Keratinocyte (primary cell): ENCODE measurements around the gene CUTA. TPM values are rescaled to one million over a fixed set of nuclear protein-coding genes. Genes with fewer than 3 reads are reported as not detected.
"Not testable (repeated sequence)": the region's sequence is repeated elsewhere in the genome, so short reads cannot be mapped to it uniquely, and the experiment has no call there.

ENCODE experiments used
- DNase-seq: peaks from one replicate; pipeline ENCODE4 v3.0.0-alpha.2; 2011; ENCODE audit warnings: low read depth, missing footprints, low spot score
- FAIRE-seq: peaks from 2 replicates; lab custom pipeline; 2011; peaks lifted over from hg19 to GRCh38; lab: Jason Lieb, UNC
- H2AFZ ChIP-seq: 2 replicates; pipeline ENCODE4 v1.6.0; 2012; ENCODE audit warnings: low read length, control low read depth, inconsistent platforms; ENCODE audit not compliant: control insufficient read depth
- H3K27ac ChIP-seq: 2 replicates; pipeline ENCODE4 v1.5.1; 2011; ENCODE audit warnings: low read length; ENCODE audit not compliant: control insufficient read depth, insufficient read depth
- H3K27me3 ChIP-seq: 3 replicates; pipeline ENCODE4 v1.6.0; 2011; ENCODE audit warnings: low read length; ENCODE audit not compliant: control insufficient read depth, insufficient read depth; ENCODE audit errors: extremely low read depth
- H3K36me3 ChIP-seq, 2 experiments: 2 replicates in 1 of 2; 3 replicates in 1 of 2; pipeline ENCODE4 v1.5.1; 2011; ENCODE audit warnings: low read length in 2 of 2, mild to moderate bottlenecking in 1 of 2; ENCODE audit not compliant: control insufficient read depth in 2 of 2, insufficient read depth in 2 of 2; ENCODE audit errors: extremely low read depth in 1 of 2
- H3K4me1 ChIP-seq: 3 replicates; pipeline ENCODE4 v1.5.1; 2011; ENCODE audit warnings: low read length; ENCODE audit not compliant: control insufficient read depth, insufficient read depth; ENCODE audit errors: extremely low read depth
- H3K4me2 ChIP-seq: 3 replicates; pipeline ENCODE4 v1.6.0; 2011; ENCODE audit warnings: low read depth, low read length; ENCODE audit not compliant: control insufficient read depth, insufficient read depth; ENCODE audit errors: extremely low read depth
- H3K4me3 ChIP-seq, 3 experiments: fragments of 200-600 bp in 1 of 3; sonication (generic) in 1 of 3; 2 replicates in 2 of 3; 3 replicates in 1 of 3; pipeline ENCODE4 v1.5.1; 2011 to 2016; ENCODE audit warnings: low read length in 3 of 3, mild to moderate bottlenecking in 3 of 3, control low read depth in 2 of 3, inconsistent platforms in 1 of 3, low read depth in 1 of 3, mixed read lengths in 1 of 3, mixed run types in 1 of 3, moderate library complexity in 1 of 3; ENCODE audit not compliant: control insufficient read depth in 2 of 3, insufficient read depth in 2 of 3; ENCODE audit errors: extremely low read depth in 1 of 3
- H3K79me2 ChIP-seq: 2 replicates; pipeline ENCODE4 v1.6.0; 2012; ENCODE audit warnings: low read length; ENCODE audit not compliant: control insufficient read depth, insufficient read depth
- H3K9ac ChIP-seq: 3 replicates; pipeline ENCODE4 v1.6.0; 2011; ENCODE audit warnings: low read length; ENCODE audit not compliant: control insufficient read depth, insufficient read depth; ENCODE audit errors: extremely low read depth
- H3K9me1 ChIP-seq: 3 replicates; pipeline ENCODE4 v1.6.0; 2011; ENCODE audit warnings: low read length; ENCODE audit not compliant: control insufficient read depth, insufficient read depth; ENCODE audit errors: extremely low read depth
- H3K9me3 ChIP-seq: 2 replicates; pipeline ENCODE4 v1.5.1; 2012; ENCODE audit warnings: low read depth, low read length; ENCODE audit not compliant: control insufficient read depth
- H4K20me1 ChIP-seq: 3 replicates; pipeline ENCODE4 v1.6.0; 2011; ENCODE audit warnings: low read length; ENCODE audit not compliant: control insufficient read depth, insufficient read depth; ENCODE audit errors: extremely low read depth
- CTCF ChIP-seq, 3 experiments: IDR thresholded peaks in 1 of 3; conservative IDR thresholded peaks in 1 of 3; optimal IDR thresholded peaks in 1 of 3; 2 replicates in 2 of 3; 3 replicates in 1 of 3; pipeline versions ENCODE3 to v1.5.1; 2011; ENCODE audit warnings: low read length in 3 of 3, mild to moderate bottlenecking in 3 of 3, moderate library complexity in 2 of 3, control low read depth in 1 of 3, inconsistent platforms in 1 of 3; ENCODE audit not compliant: insufficient read depth in 2 of 3; ENCODE audit errors: extremely low read depth in 1 of 3
- EZH2 ChIP-seq: IDR thresholded peaks from one replicate; pipeline ENCODE4 v1.6.1; 2012; ENCODE audit warnings: inconsistent platforms, mild to moderate bottlenecking, low read length, moderate library complexity
- dilution Hi-C: fragments of 300-500 bp; cut with MboI; formaldehyde crosslinking; loops from one replicate; pipeline ENCODE4 v1.7.0; 2020; ENCODE audit warnings: low sequenced_read_pairs; ENCODE audit not compliant: extremely low pct_ligation_motif_present
- polyA plus RNA-seq, 5 experiments: library from polyadenylated mRNA; depleted of rRNA in 3 of 5; stranded (reverse) in 3 of 5; stranded (forward) in 1 of 5; unstranded in 1 of 5; fragments of >200 nt; gene quantifications; 1 replicate in 1 of 5; 2 replicates in 3 of 5; 3 replicates in 1 of 5; pipeline versions ENCODE4 v1.2.1 to v1.2.3, GENCODE V29; 2011 to 2012; ENCODE audit warnings: missing spikeins in 2 of 5, low read depth in 1 of 5, low replicate concordance in 1 of 5

Gene CUTA
- polyA plus RNA-seq, 1 donor (not counting 4 experiments of a cell fraction or from before 2014, with no cell fraction given), result 178 TPM

GRCh38 chr6:33383427-33384185 lies 34.3 kb downstream of the CUTA start:
- H3K36me3 ChIP-seq, result no peaks in the 10 kb centered on the region
- H3K4me3 ChIP-seq, result no peak overlapping the region
- no peaks in the 10 kb centered on the region for H3K4me1 ChIP-seq
- dilution Hi-C loops, result no loop called here
- no peak overlapping the region for H3K4me2 ChIP-seq
- no peaks in the 10 kb centered on the region for H3K79me2 ChIP-seq
- no peaks in the 10 kb centered on the region for H3K9me3 ChIP-seq
- no peak overlapping the region for H2AFZ ChIP-seq
- H3K9me1 ChIP-seq, result no peaks in the 10 kb centered on the region
- FAIRE-seq, result no peak
- no peak overlapping the region for H3K27ac ChIP-seq
- TF ChIP-seq EZH2 (no peak), CTCF (optimal IDR thresholded peaks at IDR 0.05 in 1 of 3, IDR thresholded peaks at IDR 0.05 in 1 of 3, conservative IDR thresholded peaks at IDR 0.05 in 1 of 3; ENCODE audit: extremely low read depth in 1 of 3, insufficient read depth in 2 of 3, low read length in 3 of 3) (no peak)
- no peaks in the 10 kb centered on the region for H4K20me1 ChIP-seq
- DNase-seq, result no peak
- H3K9ac ChIP-seq, result no peak overlapping the region
- no peaks in the 10 kb centered on the region for H3K27me3 ChIP-seq

- FAIRE-seq, result no peak
- Histone ChIP-seq H3K9me1 (no peaks in the 10 kb centered on the region), H4K20me1 (no peaks in the 10 kb centered on the region)
Measured at GRCh38 chr6:33380272-33380981, 37.5 kb downstream of the CUTA start.

GRCh38 chr6:33379184-33379583 lies 38.7 kb downstream of the CUTA start:
- H3K27ac ChIP-seq, H3K4me3 ChIP-seq, H4K20me1 ChIP-seq, H3K4me2 ChIP-seq, H3K9ac ChIP-seq, H2AFZ ChIP-seq, DNase-seq, H3K9me1 ChIP-seq, dilution Hi-C loops, H3K9me3 ChIP-seq, H3K27me3 ChIP-seq, H3K36me3 ChIP-seq, FAIRE-seq, H3K79me2 ChIP-seq: not testable (repeated sequence)
- H3K4me1 ChIP-seq, result peaks cover 22% of the 10 kb centered on the region

More at GRCh38 chr6:33380272-33380981, 37.5 kb downstream of the CUTA start:
- H3K9ac ChIP-seq, result no peak overlapping the region
- H3K4me2 ChIP-seq, result no peak overlapping the region
- DNase-seq, result no peak
- no peak for TF ChIP-seq CTCF (optimal IDR thresholded peaks at IDR 0.05 in 1 of 3, IDR thresholded peaks at IDR 0.05 in 1 of 3, conservative IDR thresholded peaks at IDR 0.05 in 1 of 3; ENCODE audit: extremely low read depth in 1 of 3, insufficient read depth in 2 of 3, low read length in 3 of 3)
- no peak for TF ChIP-seq EZH2
- dilution Hi-C loops, result no loop called here
- no peaks in the 10 kb centered on the region for H3K36me3 ChIP-seq
- H3K27ac ChIP-seq, result no peak overlapping the region
- no peaks in the 10 kb centered on the region for H3K27me3 ChIP-seq
- no peaks in the 10 kb centered on the region for H3K79me2 ChIP-seq
- peaks cover 10% of the 10 kb centered on the region for H3K4me1 ChIP-seq
- H2AFZ ChIP-seq, result no peak overlapping the region
- H3K9me3 ChIP-seq, result no peaks in the 10 kb centered on the region
- H3K4me3 ChIP-seq, result no peak overlapping the region
